Activated T-cell treated with anti-CD3 and anti-CD28 coated beads, Interleukin-2, amount 50 U/mL, for 72 hours (primary cell): ENCODE results near the gene IPO4. TPM values are rescaled to one million over a fixed set of nuclear protein-coding genes. Genes with fewer than 3 reads are reported as not detected.
A peak's percentile ranks its signal among the peaks of the same experiment; 100 is the strongest.

Source experiments
- ATAC-seq, 2 donors: fragments of 150-1000 bp; cut with Tn5 transposase; replicated peaks in 1 of 2; 2 replicates each; pipeline ENCODE4 v1.10.0; 2021; ENCODE audit warnings: moderate library complexity in 2 of 2, mild to moderate bottlenecking in 1 of 2
- DNase-seq, 2 donors: peaks; one replicate each; pipeline ENCODE4 v3.0.0; 2021 to 2022; ENCODE audit warnings: mixed read lengths in 1 of 2
- H3K27ac Mint-ChIP-seq: one replicate; pipeline ENCODE4 v1.8.0; 2022; ENCODE audit warnings: mild to moderate bottlenecking, moderate library complexity, mixed read lengths
- H3K27me3 Mint-ChIP-seq: one replicate; pipeline ENCODE4 v1.8.0; 2022; ENCODE audit warnings: low read depth, mixed read lengths
- H3K36me3 Mint-ChIP-seq, 2 donors: one replicate each; pipeline ENCODE4 v1.8.0; 2022; ENCODE audit warnings: mixed read lengths in 2 of 2, mild to moderate bottlenecking in 1 of 2; ENCODE audit not compliant: insufficient read depth in 2 of 2
- H3K4me1 Mint-ChIP-seq: one replicate; pipeline ENCODE4 v1.8.0; 2022; ENCODE audit warnings: low read depth, mixed read lengths
- H3K4me3 Mint-ChIP-seq, 2 donors: one replicate each; pipeline ENCODE4 v1.8.0; 2022; ENCODE audit warnings: mild to moderate bottlenecking in 2 of 2, mixed read lengths in 2 of 2, moderate library complexity in 2 of 2
- H3K9me3 Mint-ChIP-seq, 2 donors: one replicate each; pipeline ENCODE4 v1.8.0; 2022; ENCODE audit warnings: mixed read lengths in 2 of 2
- total RNA-seq, 2 donors: library from RNA; stranded (reverse); gene quantifications; one replicate each; pipeline ENCODE4 v1.2.3, GENCODE V29; 2022

IPO4 gene
- total RNA-seq, 2 donors from 2014 or later, result 30.9 to 38.0 TPM

GRCh38 chr14:24182110-24182882 lies 6.3 kb downstream of the IPO4 start:
- no peaks in the 10 kb centered on the region for H3K9me3 Mint-ChIP-seq
- peak overlapping the region; percentile 7 for H3K27ac Mint-ChIP-seq
- peaks cover 1 to 4% of the 10 kb centered on the region in 2 donors for H3K36me3 Mint-ChIP-seq
- no peaks in the 10 kb centered on the region for H3K27me3 Mint-ChIP-seq
- peaks cover 4% of the 10 kb centered on the region for H3K4me1 Mint-ChIP-seq
- DNase-seq (no peak), ATAC-seq (no peak)
- H3K4me3 Mint-ChIP-seq, result no peak overlapping the region

GRCh38 chr14:24181371-24182077 lies 7.1 kb downstream of the IPO4 start:
- Mint-ChIP-seq H3K9me3 (no peaks in the 10 kb centered on the region), H3K27me3 (no peaks in the 10 kb centered on the region), H3K4me3 (no peak overlapping the region), H3K27ac (peak overlapping the region; percentile 7), H3K4me1 (no peaks in the 10 kb centered on the region), H3K36me3 (peaks cover 1 to 4% of the 10 kb centered on the region in 2 donors)
- peak in 1 of 2 donors; percentile 8 for ATAC-seq
- DNase-seq, result no peak

- Mint-ChIP-seq H3K27me3 (no peaks in the 10 kb centered on the region), H3K27ac (peak overlapping the region; percentile 72), H3K9me3 (no peaks in the 10 kb centered on the region), H3K4me3 (no peak overlapping the region), H3K36me3 (peaks cover 1 to 4% of the 10 kb centered on the region in 2 donors), H3K4me1 (no peaks in the 10 kb centered on the region)
- peak in 1 of 2 donors; percentile 3 for ATAC-seq
- no peak for DNase-seq
Measured at GRCh38 chr14:24179961-24180796, 8.4 kb downstream of the IPO4 start.

GRCh38 chr14:24179294-24179960 lies 9.2 kb downstream of the IPO4 start:
- H3K27ac Mint-ChIP-seq, result no peak overlapping the region

GRCh38 chr14:24178399-24179178 lies 10.0 kb downstream of the IPO4 start:
- DNase-seq, result no peak
- H3K4me3 Mint-ChIP-seq, result no peak overlapping the region
- no peaks in the 10 kb centered on the region for H3K9me3 Mint-ChIP-seq
- peaks cover 1 to 4% of the 10 kb centered on the region in 2 donors for H3K36me3 Mint-ChIP-seq
- no peaks in the 10 kb centered on the region for H3K27me3 Mint-ChIP-seq
- H3K27ac Mint-ChIP-seq, result no peak overlapping the region
- H3K4me1 Mint-ChIP-seq, result no peaks in the 10 kb centered on the region
- no peak for ATAC-seq

More at GRCh38 chr14:24179294-24179960, 9.2 kb downstream of the IPO4 start:
- ATAC-seq, result no peak
- no peak overlapping the region for H3K4me3 Mint-ChIP-seq
- no peaks in the 10 kb centered on the region for H3K9me3 Mint-ChIP-seq
- DNase-seq, result no peak
- H3K36me3 Mint-ChIP-seq, result peaks cover 1 to 4% of the 10 kb centered on the region in 2 donors
- no peaks in the 10 kb centered on the region for H3K4me1 Mint-ChIP-seq
- no peaks in the 10 kb centered on the region for H3K27me3 Mint-ChIP-seq

GRCh38 chr14:24177891-24178290 lies 10.7 kb downstream of the IPO4 start:
- DNase-seq (no peak), ATAC-seq (no peak)
- Mint-ChIP-seq H3K4me3 (no peak overlapping the region), H3K9me3 (no peaks in the 10 kb centered on the region), H3K27ac (no peak overlapping the region), H3K4me1 (no peaks in the 10 kb centered on the region), H3K27me3 (no peaks in the 10 kb centered on the region), H3K36me3 (peaks cover 1 to 4% of the 10 kb centered on the region in 2 donors)

- ATAC-seq (no peak), DNase-seq (no peak)
- H3K9me3 Mint-ChIP-seq, result no peaks in the 10 kb centered on the region
- no peaks in the 10 kb centered on the region for H3K27me3 Mint-ChIP-seq
- peaks cover 0 to 4% of the 10 kb centered on the region in 2 donors for H3K36me3 Mint-ChIP-seq
- no peak overlapping the region for H3K4me3 Mint-ChIP-seq
- no peaks in the 10 kb centered on the region for H3K4me1 Mint-ChIP-seq
- peak overlapping the region; percentile 49 for H3K27ac Mint-ChIP-seq
Measured at GRCh38 chr14:24177041-24177825, 11.4 kb downstream of the IPO4 start.

GRCh38 chr14:24176599-24176998 lies 12.0 kb downstream of the IPO4 start:
- Mint-ChIP-seq H3K4me1 (peaks cover 6% of the 10 kb centered on the region), H3K36me3 (peaks cover 0 to 4% of the 10 kb centered on the region in 2 donors), H3K27ac (peak overlapping the region; percentile 49), H3K9me3 (no peaks in the 10 kb centered on the region), H3K27me3 (no peaks in the 10 kb centered on the region), H3K4me3 (no peak overlapping the region)
- ATAC-seq, result no peak
- DNase-seq, result no peak

GRCh38 chr14:24172871-24173281 lies 15.7 kb downstream of the IPO4 start:
- Mint-ChIP-seq H3K9me3 (no peaks in the 10 kb centered on the region), H3K27ac (peak overlapping the region; percentile 91), H3K4me1 (peaks cover 25% of the 10 kb centered on the region), H3K36me3 (peaks cover 7 to 11% of the 10 kb centered on the region in 2 donors), H3K27me3 (no peaks in the 10 kb centered on the region), H3K4me3 (peak overlapping the region; percentile 63 to 91)
- DNase-seq (no peak), ATAC-seq (no peak)

- Mint-ChIP-seq H3K36me3 (peaks cover 8 to 14% of the 10 kb centered on the region in 2 donors), H3K9me3 (no peaks in the 10 kb centered on the region), H3K27ac (no peak overlapping the region), H3K4me1 (peaks cover 30% of the 10 kb centered on the region), H3K4me3 (peak overlapping the region; percentile 82 to 91), H3K27me3 (no peaks in the 10 kb centered on the region)
- DNase-seq (no peak), ATAC-seq (no peak)
Measured at GRCh38 chr14:24172261-24172860, 16.3 kb downstream of the IPO4 start.
